HPDE6-E6E7 (cell line): ENCODE data around the gene ARSG.
"Not testable (repeated sequence)": the region's sequence is repeated elsewhere in the genome, so short reads cannot be mapped to it uniquely, and the experiment has no call there.

Source experiments
- DNase-seq: peaks from one replicate; pipeline ENCODE4 v3.0.0; 2011; ENCODE audit warnings: missing footprints; ENCODE audit errors: extremely low spot score

ARSG gene

GRCh38 chr17:68396226-68397107 is 105.2 kb downstream of the ARSG start:
- DNase-seq: no peak

- DNase-seq: no peak
These were observed 105.8 kb downstream of the ARSG start for GRCh38 chr17:68397108-68397536.

GRCh38 chr17:68398691-68399637 is 107.7 kb downstream of the ARSG start:
- peak; percentile 83 for DNase-seq

DNA sequence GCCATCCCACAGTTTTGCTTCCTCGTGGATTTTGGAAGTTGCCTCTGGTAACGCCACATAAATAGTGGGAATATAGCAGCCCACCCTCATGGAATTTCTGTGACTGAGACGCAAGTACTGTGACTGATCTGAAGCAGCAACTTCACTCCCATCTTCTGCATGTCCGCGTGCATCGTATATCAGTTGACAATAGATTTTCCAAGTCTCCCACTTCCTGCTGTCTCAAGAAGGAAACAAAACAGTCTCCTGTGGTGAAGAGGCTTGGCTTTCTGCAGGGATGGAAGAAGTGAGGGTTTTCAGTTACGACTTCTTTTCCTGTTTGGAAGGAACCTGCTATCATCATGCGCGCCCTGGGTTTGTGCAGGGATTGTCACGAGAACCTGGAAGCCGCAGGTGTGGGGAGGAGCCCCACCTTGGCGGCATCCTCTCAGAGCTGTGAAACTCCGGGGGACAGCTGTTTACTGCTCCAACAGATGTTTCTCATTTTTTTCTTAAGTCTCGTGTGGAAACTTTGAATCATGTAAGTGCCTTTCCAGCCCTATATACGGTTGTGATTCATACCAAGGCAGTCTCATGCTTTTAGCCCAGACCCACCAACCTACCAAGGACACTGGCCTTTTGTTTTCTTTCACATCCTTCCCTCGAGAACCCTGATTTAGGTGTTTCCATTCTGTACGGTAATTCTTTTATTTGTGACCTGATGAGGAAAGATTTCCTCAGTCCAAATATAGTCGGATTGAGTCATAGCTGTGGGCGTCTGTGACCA is 108.5 kb downstream of the ARSG start:
- no peak for DNase-seq

DNA sequence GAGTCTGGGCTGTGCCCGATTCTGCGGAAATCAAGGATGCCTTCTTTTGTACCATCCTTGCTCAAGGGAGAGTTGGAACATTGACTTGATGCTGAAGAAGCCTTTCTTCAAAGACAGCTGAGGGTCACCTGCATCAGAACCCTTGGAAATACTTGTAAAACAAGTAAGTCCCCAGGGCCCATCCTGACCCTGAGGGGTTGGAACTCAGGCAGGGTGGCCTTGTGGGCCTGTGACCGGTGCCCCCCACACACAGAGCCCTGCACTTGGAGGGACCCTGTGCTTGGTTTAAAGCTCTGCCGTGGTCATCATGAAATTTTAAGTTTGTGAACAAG is 109.1 kb downstream of the ARSG start:
- DNase-seq: no peak

DNA sequence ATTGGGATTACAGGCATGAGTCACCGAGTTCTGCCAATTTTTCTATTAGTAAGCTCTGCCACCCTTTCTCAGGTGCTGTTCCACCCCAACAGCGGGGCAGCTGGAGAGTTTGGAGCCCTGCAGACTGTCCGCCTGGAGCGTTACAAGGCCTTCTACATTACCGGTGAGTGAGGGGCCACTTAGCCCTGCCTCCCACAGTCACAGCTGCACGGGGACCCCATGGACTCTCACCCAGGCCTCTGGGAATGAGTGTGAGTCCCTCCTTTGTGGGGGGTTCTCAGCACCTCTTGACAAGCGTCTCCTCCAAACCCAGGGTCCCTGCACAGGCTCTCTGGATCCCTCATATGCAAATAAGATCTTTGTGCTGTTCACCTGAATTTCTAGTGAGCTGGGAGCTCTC is 110.0 kb downstream of the ARSG start:
- no peak for DNase-seq

DNA sequence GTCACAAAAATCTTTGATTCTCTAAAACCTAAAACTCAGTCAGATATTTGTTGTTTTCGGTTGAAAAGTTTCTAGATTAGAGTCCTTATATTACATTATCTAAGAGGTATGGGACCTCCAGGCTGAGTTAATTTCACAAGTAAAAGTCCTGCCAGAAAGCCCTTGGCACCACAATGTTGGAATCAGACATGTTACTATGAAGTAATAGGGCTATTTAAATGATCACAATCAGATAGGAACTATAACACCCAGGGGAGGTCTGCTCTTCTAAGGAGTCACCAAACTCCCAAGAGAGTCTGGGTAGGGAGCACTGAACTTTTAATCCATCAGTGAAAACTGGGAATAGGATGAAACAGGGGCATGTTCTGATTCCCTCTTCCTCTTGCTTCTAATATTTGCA is 111.8 kb downstream of the ARSG start:
- DNase-seq: no peak

DNA sequence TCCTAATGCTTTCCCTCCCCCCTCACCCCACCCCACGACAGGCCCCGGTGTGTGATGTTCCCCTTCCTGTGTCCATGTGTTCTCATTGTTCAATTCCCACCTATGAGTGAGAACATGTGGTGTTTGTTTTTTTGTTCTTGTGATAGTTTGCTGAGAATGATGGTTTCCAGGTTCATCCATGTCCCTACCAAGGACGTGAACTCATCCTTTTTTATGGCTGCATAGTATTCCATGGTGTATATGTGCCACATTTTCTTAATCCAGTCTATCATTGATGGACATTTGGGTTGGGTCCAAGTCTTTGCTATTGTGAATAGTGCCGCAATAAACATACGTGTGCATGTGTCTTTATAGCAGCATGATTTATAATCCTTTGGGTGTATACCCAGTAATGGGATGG is 112.5 kb downstream of the ARSG start:
- not testable (repeated sequence) for DNase-seq

GRCh38 chr17:68407656-68408055 is 116.4 kb downstream of the ARSG start:
- not testable (repeated sequence) for DNase-seq

- not testable (repeated sequence) for DNase-seq
These were observed 122.6 kb downstream of the ARSG start for GRCh38 chr17:68413597-68414560.

GRCh38 chr17:68414901-68415300 is 123.6 kb downstream of the ARSG start:
- not testable (repeated sequence) for DNase-seq

DNA sequence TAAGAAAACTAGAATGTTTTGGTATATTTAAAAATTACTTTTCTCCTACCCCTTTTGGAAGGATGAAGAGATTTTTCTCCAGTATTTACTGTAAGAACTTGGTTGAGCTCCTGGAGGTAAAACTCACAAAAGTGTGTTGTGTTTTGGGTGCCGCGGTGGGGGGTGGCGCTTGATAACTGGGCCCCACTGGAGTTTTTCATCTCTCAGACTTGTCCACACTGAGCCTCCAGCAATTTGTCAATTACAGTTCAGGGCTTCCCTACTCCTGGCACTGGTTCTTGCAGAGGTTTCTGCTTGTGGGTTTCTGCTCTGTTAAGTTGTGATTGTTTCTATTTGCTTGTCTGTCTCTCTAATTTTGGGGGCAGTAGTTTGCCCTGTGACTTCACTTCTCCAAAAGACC is 126.0 kb downstream of the ARSG start:
- DNase-seq: no peak

DNA sequence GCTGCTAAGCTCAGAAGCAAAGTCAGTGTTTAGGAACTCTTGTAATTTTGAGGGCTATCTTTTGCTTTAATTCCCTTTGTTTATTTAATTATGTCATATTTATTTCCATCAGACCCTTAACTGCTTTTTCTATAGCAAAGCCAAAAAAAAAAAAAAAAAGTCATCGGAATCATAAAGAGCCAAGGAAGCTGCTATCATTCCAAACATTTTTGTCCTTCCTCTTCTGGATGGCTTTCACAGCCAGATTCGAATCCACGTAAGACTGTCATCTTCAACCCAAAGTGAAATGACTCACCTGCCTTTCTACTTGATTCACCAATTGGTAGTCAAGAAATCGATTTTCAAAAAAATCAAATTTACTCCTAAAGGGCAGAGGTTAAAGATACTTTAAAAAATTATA is 127.6 kb downstream of the ARSG start:
- DNase-seq: no peak

- DNase-seq: no peak
These were observed 128.8 kb downstream of the ARSG start for GRCh38 chr17:68420065-68420464.

DNA sequence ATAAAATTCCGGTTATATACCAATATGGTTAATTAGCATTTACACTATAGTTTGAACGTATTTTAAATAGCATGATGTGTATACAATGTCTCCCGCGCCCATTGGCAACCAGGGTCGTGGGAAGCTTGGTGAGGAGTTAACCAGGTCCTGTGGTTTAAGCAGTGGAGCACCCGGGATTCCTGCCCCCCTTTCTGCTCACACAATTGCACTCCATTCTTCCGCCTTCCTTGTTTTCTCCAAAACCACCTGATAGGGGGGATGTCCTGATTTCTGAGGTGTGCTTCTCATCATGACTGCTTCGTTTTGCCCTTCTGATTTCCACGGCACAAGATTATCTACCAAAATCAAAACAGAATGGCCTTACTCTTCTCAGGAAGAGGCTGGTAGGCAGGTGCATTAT is 130.2 kb downstream of the ARSG start:
- no peak for DNase-seq

DNA sequence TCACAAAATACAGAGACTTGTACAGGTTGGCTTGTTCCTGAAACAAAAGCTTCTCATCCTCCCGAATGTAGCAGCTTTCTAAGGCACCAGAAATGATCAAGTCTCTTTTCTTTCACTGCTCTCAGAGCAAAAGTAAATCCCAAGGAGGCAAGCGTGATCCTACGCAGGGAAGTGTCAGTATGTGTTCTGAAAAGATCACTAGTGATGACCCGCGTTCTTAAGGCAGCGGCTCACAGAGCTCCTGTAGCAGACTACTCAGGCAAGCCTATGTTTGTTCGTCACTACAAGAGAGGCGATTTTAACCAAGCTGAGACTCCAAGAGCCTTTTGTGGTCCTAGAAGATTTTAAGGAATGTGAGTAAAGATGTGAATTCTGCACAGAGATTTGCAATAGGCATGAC is 131.5 kb downstream of the ARSG start:
- no peak for DNase-seq

DNA sequence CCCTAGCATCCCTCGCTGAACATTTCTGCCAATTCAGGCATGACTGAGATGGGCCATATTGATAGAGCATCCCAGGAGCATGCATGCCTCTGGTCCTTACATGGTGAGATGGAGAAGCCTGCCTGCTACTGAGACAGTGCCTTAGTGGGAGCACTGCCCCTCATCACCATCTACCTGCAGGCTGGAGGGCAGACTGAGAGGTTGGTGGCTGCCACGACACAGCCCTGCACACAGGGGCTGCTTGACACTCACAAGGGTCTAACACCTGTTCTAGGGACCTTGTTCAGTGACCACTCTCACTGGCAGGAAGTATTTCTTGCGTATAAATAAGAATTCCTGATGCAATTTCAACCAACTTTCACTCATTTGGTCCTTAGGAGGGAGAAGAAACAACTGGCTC is 132.0 kb downstream of the ARSG start:
- no peak for DNase-seq

DNA sequence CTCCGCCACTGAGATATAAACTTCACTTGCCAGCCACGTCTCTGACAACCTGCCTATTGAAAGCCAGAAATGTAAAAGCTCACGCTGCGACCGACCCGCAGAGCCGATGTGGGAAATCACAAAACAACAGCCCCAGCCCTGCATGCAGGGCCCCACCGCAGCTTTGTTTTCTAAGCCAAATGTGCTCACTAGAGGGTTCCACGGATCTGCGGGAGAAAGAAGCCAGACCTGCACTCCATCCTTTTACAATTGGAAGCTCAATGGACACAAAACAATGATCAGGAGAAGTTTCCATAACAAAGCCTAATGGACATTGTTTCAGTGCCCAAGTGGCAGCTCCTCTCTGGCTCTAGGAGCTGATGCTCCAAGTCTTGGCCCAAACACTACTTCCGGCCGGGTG is 132.9 kb downstream of the ARSG start:
- DNase-seq: no peak

DNA sequence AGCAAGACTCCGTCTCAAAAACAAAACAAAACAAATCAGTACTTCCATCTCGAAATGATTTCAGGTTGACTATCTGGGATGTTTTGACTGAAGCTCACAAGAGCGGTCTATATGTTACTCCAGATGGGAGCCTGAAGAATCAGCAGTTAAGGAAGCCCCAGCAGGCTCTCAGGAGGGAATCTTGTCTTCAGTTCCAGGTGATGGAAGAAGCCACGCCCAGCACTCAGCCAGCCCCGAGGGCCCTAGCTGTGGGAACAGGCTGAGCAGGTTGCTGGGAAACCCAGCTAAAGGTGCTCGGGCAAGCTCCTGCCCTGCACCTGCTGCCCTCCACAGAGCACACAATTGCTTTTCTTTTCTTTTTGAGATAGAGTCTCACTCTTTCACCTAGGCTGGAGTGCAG is 133.6 kb downstream of the ARSG start:
- DNase-seq: peak; percentile 28

DNA sequence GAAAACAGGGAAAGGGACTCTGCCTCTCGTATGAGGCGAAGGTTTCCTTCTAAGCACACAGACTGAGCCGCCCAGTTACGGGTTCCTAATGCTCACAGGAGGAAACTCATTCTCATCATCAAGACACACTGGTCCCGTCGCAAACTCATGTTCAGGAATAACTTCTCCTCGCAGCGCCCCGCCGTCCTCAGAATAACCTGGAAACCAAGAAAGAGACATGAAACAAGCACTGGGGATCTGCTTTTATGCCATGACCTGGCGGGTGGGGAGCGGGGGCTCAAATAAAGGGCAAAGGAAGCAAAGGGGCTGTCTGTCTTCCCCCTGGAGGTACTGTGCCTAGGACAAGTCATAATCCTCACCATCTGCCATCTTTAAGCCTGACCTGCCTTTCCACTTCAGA is 134.7 kb downstream of the ARSG start:
- DNase-seq: no peak

DNA sequence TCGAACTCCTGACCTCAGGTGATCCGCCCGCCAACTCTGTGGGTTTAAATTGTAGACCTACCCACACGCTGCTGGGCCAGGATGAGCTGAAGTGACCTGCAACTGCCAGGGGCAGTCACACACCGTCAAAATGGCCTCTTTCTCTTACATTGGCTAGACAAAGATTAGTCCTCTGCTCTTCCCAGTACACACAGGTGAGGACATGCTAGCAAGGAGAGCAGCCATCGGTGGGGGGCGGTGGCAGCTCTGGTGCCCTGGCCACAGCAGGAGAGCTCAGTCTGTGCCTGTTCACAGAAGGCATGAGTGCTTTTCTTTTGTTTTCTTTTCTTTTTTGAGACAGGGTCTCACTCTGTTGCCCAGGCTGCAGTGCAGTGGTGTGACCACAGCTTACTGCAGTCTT is 136.3 kb downstream of the ARSG start:
- no peak for DNase-seq
